Upper lobe of left lung (tissue), 6 donors: Measurements from ENCODE around the gene ATP1B3. TPM values are rescaled to one million over a fixed set of nuclear protein-coding genes. Genes with fewer than 3 reads are reported as not detected.

ENCODE experiments used
- ATAC-seq, 2 donors: fragments of 200-7000 bp; cut with Tn5 transposase; one replicate each; pipeline ENCODE4 v1.9.1; 2022; ENCODE audit warnings: mild to moderate bottlenecking in 2 of 2, moderate library complexity in 2 of 2; ENCODE audit not compliant: low FRiP score in 2 of 2
- DNase-seq, 2 donors: peaks; one replicate each; pipeline ENCODE4 v3.0.0-alpha.2; 2019 to 2020
- H3K27ac ChIP-seq, 4 donors: fragments of 200-600 bp; sonication (generic); one replicate each; pipeline ENCODE4 v1.5.1; 2016 to 2019
- H3K27me3 ChIP-seq, 4 donors: fragments of 200-600 bp; sonication (generic); one replicate each; pipeline ENCODE4 v1.5.1; 2017 to 2019
- H3K36me3 ChIP-seq, 4 donors: fragments of 200-600 bp; sonication (generic); one replicate each; pipeline ENCODE4 v1.5.1; 2016 to 2019
- H3K4me1 ChIP-seq, 4 donors: fragments of 200-600 bp; sonication (generic); one replicate each; pipeline ENCODE4 v1.5.1; 2018 to 2019
- H3K4me3 ChIP-seq, 4 donors: fragments of 200-600 bp; sonication (generic); one replicate each; pipeline ENCODE4 v1.5.1; 2017 to 2019; ENCODE audit warnings: mild to moderate bottlenecking in 2 of 4, moderate library complexity in 1 of 4
- H3K9me3 ChIP-seq, 4 donors: fragments of 200-600 bp; sonication (generic); one replicate each; pipeline ENCODE4 v1.5.1; 2018 to 2019
- CTCF ChIP-seq, 6 experiments: fragments of 450-650 bp in 4 of 6; fragments of 200-600 bp in 2 of 6; sonication (generic) in 2 of 6; IDR thresholded peaks; one replicate each; pipeline ENCODE4 v1.5.1; 2016 to 2019; ENCODE audit warnings: antibody characterized with exemption in 6 of 6
- EP300 ChIP-seq, 4 donors: sonication (generic); formaldehyde crosslinking; IDR thresholded peaks; one replicate each; pipeline ENCODE4 v1.5.1; 2017; ENCODE audit warnings: antibody characterized with exemption in 4 of 4, control low read depth in 2 of 4
- POLR2A ChIP-seq, 4 donors: fragments of 450-650 bp; IDR thresholded peaks; one replicate each; pipeline ENCODE4 v1.5.1; 2016 to 2017; ENCODE audit warnings: antibody characterized with exemption in 4 of 4, mild to moderate bottlenecking in 2 of 4
- POLR2AphosphoS5 ChIP-seq, 2 donors: sonication (generic); formaldehyde crosslinking; IDR thresholded peaks; one replicate each; pipeline ENCODE4 v1.5.1; 2017; ENCODE audit warnings: antibody characterized with exemption in 2 of 2
- WGBS, 2 donors: methylation state at CpG; one replicate each; pipeline ENCODE4 v1.1.5; 2017 to 2018; 5-methylcytosine and 5-hydroxymethylcytosine counted together
- total RNA-seq, 6 donors: library from RNA; depleted of rRNA in 4 of 6; stranded (reverse); fragments of >200 nt in 4 of 6; gene quantifications; one replicate each; pipeline versions ENCODE4 v1.1.0 to v1.2.1, GENCODE V29; 2016 to 2021
- donor health status: DM: no; HTN: no; CAD: no; lungs with moderate emphysema.
- donor health status: DM: no; HTN: yes; CAD: no; lungs with severe emphysema.

The ATP1B3 gene
- total RNA-seq, 6 donors from 2014 or later = 68.8 to 309 (median 92.2) TPM

DNA sequence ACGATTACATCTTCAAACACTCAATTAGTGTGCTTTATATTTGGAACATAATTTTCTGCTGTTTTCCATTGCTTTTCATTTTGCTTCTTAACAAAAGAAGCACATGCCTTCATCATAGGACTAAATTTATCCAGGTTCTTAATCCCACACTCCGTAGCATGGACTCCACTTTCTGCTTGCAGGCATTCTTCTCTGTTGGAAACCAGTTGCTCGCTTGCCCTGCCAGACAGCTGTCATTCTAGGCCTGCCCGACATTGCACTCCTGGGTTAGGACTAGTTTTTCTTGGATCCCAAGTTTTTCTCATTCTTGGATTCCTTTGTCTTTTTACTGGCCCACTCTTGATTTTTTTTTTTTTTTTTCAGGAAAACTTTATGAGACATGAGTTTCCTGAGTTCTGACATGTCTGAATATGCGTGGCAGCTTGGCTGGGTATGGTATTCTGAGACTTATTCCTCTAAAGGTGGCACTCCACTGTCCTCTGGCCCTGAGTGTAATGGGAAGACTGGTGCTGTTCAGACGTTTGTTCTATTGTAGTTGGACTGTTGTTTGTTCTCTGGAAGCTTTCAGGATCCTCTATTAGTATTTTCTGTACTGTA, 6.3 kb upstream of the ATP1B3 start:
- H3K27ac ChIP-seq = no peak overlapping the region
- WGBS, 2 donors = 77 to 78% methylated on average over 6 of the region's 6 CpGs
- peaks cover 3 to 5% (median 4%) of the 10 kb centered on the region in 4 donors for H3K4me1 ChIP-seq
- no peak for ATAC-seq
- DNase-seq = no peak
- H3K9me3 ChIP-seq = no peaks in the 10 kb centered on the region
- H3K27me3 ChIP-seq = no peaks in the 10 kb centered on the region
- H3K4me3 ChIP-seq = no peak overlapping the region
- no peak for TF ChIP-seq EP300 (IDR thresholded peaks at IDR 0.05)
- TF ChIP-seq CTCF (IDR thresholded peaks at IDR 0.05) = no peak
- TF ChIP-seq POLR2AphosphoS5 (IDR thresholded peaks at IDR 0.05) = no peak
- no peak for TF ChIP-seq POLR2A (IDR thresholded peaks at IDR 0.05)
- no peaks in the 10 kb centered on the region for H3K36me3 ChIP-seq

DNA sequence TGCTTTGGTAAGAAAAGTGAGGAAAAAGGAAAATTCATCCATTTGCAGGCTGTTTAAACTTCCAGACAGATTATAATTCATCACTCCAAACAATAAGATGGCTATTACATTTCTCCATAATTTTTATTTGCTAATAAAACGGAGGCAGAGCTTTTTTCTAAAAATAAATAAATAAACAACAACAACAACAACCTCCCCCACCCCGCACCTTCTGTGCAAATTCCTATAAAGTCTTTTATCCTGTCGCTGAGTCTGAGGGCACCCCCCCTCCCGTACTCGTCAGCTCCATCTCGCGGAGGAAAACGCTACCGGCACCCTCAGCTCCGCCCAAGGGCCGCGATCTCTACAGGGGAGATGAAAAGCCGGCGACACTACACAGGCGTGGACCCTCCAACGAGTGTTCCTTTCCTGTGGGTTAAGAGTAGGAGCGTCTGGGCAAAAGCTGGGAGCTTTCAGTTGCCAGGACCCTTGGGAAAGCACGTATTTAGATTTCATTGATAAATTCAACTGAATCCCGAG, 1.0 kb upstream of the ATP1B3 start:
- no peaks in the 10 kb centered on the region for H3K36me3 ChIP-seq
- peak; percentile 86 to 91 for DNase-seq
- 0 to 1% methylated on average over 19 of the region's 19 CpGs for WGBS, 2 donors

DNA sequence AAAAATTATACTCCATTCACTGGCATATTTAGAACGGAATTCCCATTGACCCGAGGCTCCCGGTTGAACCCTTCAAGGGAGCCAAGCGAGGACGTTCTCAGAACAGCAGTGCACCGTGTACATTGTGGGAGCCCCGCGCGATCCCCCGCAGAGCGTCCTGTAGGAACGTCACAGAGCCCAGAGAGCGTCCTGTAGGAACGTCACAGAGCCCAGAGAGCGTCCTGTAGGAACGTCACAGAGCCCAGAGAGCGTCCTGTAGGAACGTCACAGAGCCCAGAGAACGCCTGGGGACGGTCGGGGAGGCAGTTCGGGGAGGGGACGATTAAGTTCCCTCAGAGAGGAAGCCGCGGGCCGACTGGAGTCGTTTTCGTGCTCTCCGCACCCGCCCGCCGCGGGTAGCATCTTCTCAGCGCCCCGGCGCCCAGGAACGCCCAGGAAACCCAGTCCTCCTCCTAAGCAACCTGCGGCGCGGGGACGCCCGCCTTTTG, 506 bp upstream of the ATP1B3 start:
- ATAC-seq (peak; percentile 85 to 91), DNase-seq (peak in 1 of 2 donors; percentile 73)
- Histone ChIP-seq H3K4me1 (peaks cover 18 to 35% (median 24%) of the 10 kb centered on the region in 4 donors), H3K27ac (peak overlapping the region; percentile 97 to 100 (median 98)), H3K9me3 (no peaks in the 10 kb centered on the region), H3K4me3 (peak overlapping the region; percentile 49 to 95 (median 90)), H3K27me3 (no peaks in the 10 kb centered on the region), H3K36me3 (no peaks in the 10 kb centered on the region)
- TF ChIP-seq EP300 (IDR thresholded peaks at IDR 0.05) = peak in 2 of 4 donors; percentile 9 to 36
- TF ChIP-seq POLR2AphosphoS5 (IDR thresholded peaks at IDR 0.05) = peak in 1 of 2 donors; percentile 18
- TF ChIP-seq CTCF (IDR thresholded peaks at IDR 0.05) = no peak
- peak in 1 of 4 donors; percentile 46 for TF ChIP-seq POLR2A (IDR thresholded peaks at IDR 0.05)
- WGBS, 2 donors = 0 to 1% methylated on average over 27 to 30 of the region's 42 CpGs

More for the DNA sequence above, 1.0 kb upstream of the ATP1B3 start:
- no peaks in the 10 kb centered on the region for H3K27me3 ChIP-seq
- H3K9me3 ChIP-seq = no peaks in the 10 kb centered on the region
- H3K4me1 ChIP-seq = peaks cover 18 to 30% (median 23%) of the 10 kb centered on the region in 4 donors
- peak overlapping the region; percentile 49 to 95 (median 90) for H3K4me3 ChIP-seq
- peak; percentile 92 to 96 for ATAC-seq
- peak overlapping the region; percentile 97 to 100 (median 98) for H3K27ac ChIP-seq
- TF ChIP-seq POLR2AphosphoS5 (IDR thresholded peaks at IDR 0.05) = peak in 1 of 2 donors; percentile 53
- TF ChIP-seq EP300 (IDR thresholded peaks at IDR 0.05) = no peak
- TF ChIP-seq POLR2A (IDR thresholded peaks at IDR 0.05) = peak in 1 of 4 donors; percentile 12
- TF ChIP-seq CTCF (IDR thresholded peaks at IDR 0.05) = peak; percentile 70 to 91 (median 80)

DNA sequence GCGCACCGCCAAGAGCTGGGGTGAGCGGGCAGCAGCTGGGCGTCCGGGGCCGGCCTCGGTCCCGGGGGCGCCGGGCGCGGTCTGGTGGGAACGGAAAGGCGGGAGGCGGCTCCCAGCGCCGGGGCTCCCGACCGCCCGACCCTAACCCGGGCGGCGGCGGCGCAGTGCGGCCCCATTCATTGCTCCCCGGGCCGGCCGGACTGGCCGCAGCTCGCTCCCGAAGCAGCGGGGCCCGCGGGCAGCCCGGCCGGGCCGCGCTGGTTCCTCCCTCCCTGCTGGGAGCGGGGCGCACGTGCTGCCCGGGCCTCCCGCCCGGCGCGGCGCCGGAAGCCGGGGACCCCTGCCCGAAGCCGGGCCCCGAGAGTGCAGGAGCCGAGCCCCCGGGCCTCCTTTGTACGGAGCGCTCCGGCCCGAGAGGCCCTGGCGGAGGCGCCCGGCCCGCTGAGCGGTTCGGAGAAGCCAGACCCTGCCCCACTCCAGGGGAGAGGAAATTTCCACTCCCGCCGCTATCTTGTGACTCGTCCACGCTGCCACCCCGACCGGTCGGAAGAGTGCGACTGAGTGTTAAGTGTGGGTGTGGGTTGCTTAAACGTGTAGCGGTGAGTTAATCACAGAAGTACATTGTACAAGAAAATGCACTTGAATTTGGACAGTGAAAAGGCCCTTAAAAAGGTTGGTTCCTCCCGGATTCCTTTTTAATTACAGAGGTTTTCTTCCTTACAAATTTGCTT, 613 bp downstream of the ATP1B3 start:
- no peaks in the 10 kb centered on the region for H3K36me3 ChIP-seq
- H3K27ac ChIP-seq = peak overlapping the region; percentile 97 to 100 (median 98)
- TF ChIP-seq CTCF (IDR thresholded peaks at IDR 0.05) (no peak), POLR2AphosphoS5 (IDR thresholded peaks at IDR 0.05) (peak; percentile 56 to 84), POLR2A (IDR thresholded peaks at IDR 0.05) (peak in 1 of 4 donors; percentile 22), EP300 (IDR thresholded peaks at IDR 0.05) (no peak)
- H3K9me3 ChIP-seq = no peaks in the 10 kb centered on the region
- no peaks in the 10 kb centered on the region for H3K27me3 ChIP-seq
- ATAC-seq = peak; percentile 58
- H3K4me1 ChIP-seq = peaks cover 18 to 44% (median 28%) of the 10 kb centered on the region in 4 donors
- H3K4me3 ChIP-seq = peak overlapping the region; percentile 62 to 95 (median 90)
- peak in 1 of 2 donors; percentile 74 for DNase-seq
- WGBS, 2 donors = 0% methylated on average over 11 to 40 of the region's 76 CpGs
